Endodermal cell (in vitro differentiated cells): ENCODE results near the gene TPSAB1. TPM values are rescaled to one million over a fixed set of nuclear protein-coding genes. Genes with fewer than 3 reads are reported as not detected.

Experiments
- DNase-seq: peaks from one replicate; pipeline ENCODE4 v3.0.0-alpha.2; 2017
- H3K27ac ChIP-seq: 2 replicates; pipeline ENCODE4 v1.5.1; 2013; ENCODE audit warnings: mild to moderate bottlenecking, low read depth, low read length, moderate library complexity
- H3K27me3 ChIP-seq: 2 replicates; pipeline ENCODE4 v1.6.1; 2013; ENCODE audit warnings: mild to moderate bottlenecking, low read length, moderate library complexity; ENCODE audit not compliant: insufficient read depth, control insufficient read depth, poor library complexity, severe bottlenecking
- H3K36me3 ChIP-seq: 2 replicates; pipeline ENCODE4 v1.7.0; 2013; ENCODE audit warnings: mild to moderate bottlenecking, low read length, moderate library complexity; ENCODE audit not compliant: control insufficient read depth, insufficient read depth
- H3K4me1 ChIP-seq: one replicate; pipeline ENCODE4 v1.7.0; 2013; ENCODE audit warnings: low read length; ENCODE audit not compliant: control insufficient read depth, insufficient read depth
- H3K4me3 ChIP-seq: 2 replicates; pipeline ENCODE4 v1.5.1; 2013; ENCODE audit warnings: mild to moderate bottlenecking, low read length, moderate library complexity
- H3K9ac ChIP-seq: 2 replicates; pipeline ENCODE4 v1.6.1; 2013; ENCODE audit warnings: mild to moderate bottlenecking, low read length, moderate library complexity; ENCODE audit not compliant: poor library complexity, severe bottlenecking; ENCODE audit errors: extremely low read depth
- H3K9me3 ChIP-seq: 2 replicates; pipeline ENCODE4 v1.6.1; 2013; ENCODE audit warnings: mild to moderate bottlenecking, low read length, moderate library complexity; ENCODE audit not compliant: control insufficient read depth
- H3K27ac Mint-ChIP-seq: 2 replicates; pipeline ENCODE4 v1.8.0; 2020; ENCODE audit warnings: mixed read lengths
- H3K27me3 Mint-ChIP-seq: 2 replicates; pipeline ENCODE4 v1.8.0; 2021; ENCODE audit warnings: mild to moderate bottlenecking, mixed read lengths; ENCODE audit not compliant: insufficient read depth
- H3K36me3 Mint-ChIP-seq: 2 replicates; pipeline ENCODE4 v1.8.0; 2020; ENCODE audit warnings: low read depth, mixed read lengths
- H3K4me1 Mint-ChIP-seq: 2 replicates; pipeline ENCODE4 v1.8.0; 2020; ENCODE audit warnings: mixed read lengths
- H3K4me3 Mint-ChIP-seq: 2 replicates; pipeline ENCODE4 v1.8.0; 2020; ENCODE audit warnings: mild to moderate bottlenecking, moderate library complexity, mixed read lengths
- H3K9me3 Mint-ChIP-seq: 2 replicates; pipeline ENCODE4 v1.8.0; 2020; ENCODE audit warnings: mild to moderate bottlenecking, mixed read lengths
- CTCF ChIP-seq: fragments of 200-600 bp; sonication (generic); conservative IDR thresholded peaks from 2 replicates; pipeline ENCODE4 v1.5.0; 2021; ENCODE audit warnings: antibody characterized with exemption, mild to moderate bottlenecking
- WGBS, 2 experiments: methylation state at CpG; one replicate each; pipeline versions ENCODE4 v1.1.5 to v1.1.7; 2013; ENCODE audit warnings: missing lambda C conversion rate in 2 of 2, mixed read lengths in 1 of 2; ENCODE audit not compliant: insufficient coverage in 1 of 2, insufficient read length in 1 of 2; 5-methylcytosine and 5-hydroxymethylcytosine counted together
- total RNA-seq, 2 donors: library from RNA; stranded (reverse); fragmentation: NEBNext Ultra II Directional in 1 of 2; extraction: Animal tissue kit (Norgen Biotek cat#: 25700) in 1 of 2; gene quantifications; 2 replicates in 1 of 2; 3 replicates in 1 of 2; pipeline ENCODE4 v1.2.1, GENCODE V29; 2021

The TPSAB1 gene
- total RNA-seq, 2 donors from 2014 or later: not detected

DNA sequence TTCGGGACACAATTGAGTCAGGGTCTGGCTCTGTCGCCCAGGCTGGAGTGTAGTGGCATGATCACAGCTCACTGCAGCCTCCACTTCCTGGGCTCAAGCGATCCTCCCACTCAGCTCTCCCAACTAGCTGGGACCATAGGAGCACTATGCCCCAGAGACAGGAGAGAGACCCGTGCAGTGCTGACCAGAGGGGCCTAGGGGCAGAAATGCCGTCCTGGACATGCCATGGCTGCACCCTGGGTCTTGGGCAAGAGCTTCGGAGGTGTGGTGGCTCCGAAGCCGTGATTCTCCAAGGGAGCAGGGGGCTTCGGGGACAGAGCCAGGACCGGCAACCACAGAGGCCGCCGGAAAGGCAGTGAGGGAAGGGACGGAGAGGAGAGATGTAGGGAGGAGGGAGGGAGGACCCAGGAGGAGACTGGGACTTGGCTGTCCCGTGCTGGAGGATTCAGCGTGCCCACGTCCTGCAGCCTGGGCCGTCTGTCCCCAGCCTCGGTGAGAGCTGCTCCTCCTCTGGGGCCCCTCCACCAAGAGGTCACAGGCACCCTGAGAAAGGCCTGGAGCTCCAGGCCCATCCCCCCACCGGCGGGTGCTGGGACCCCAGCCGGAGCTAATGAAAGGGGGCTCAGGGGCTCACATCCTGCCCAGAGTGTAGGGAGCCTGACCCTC lies 37.2 kb downstream of the TPSAB1 start:
- Histone ChIP-seq H3K9me3 (no peaks in the 10 kb centered on the region), H3K4me3 (no peak overlapping the region), H3K9ac (no peak overlapping the region), H3K27me3 (peaks cover 8% of the 10 kb centered on the region), H3K27ac (no peak overlapping the region), H3K4me1 (no peaks in the 10 kb centered on the region), H3K36me3 (no peaks in the 10 kb centered on the region)
- no peak for DNase-seq
- H3K27ac Mint-ChIP-seq: no peak overlapping the region
- H3K4me1 Mint-ChIP-seq: peaks cover 2% of the 10 kb centered on the region
- H3K4me3 Mint-ChIP-seq: no peak overlapping the region
- no peak for TF ChIP-seq CTCF
- peaks cover 8% of the 10 kb centered on the region for H3K27me3 Mint-ChIP-seq
- no peaks in the 10 kb centered on the region for H3K9me3 Mint-ChIP-seq
- WGBS, 2 experiments: 83 to 92% methylated on average over 2 to 21 of the region's 21 CpGs
- no peaks in the 10 kb centered on the region for H3K36me3 Mint-ChIP-seq

- WGBS, 2 experiments: 30 to 46% methylated on average over 12 to 18 of the region's 18 CpGs
- Histone ChIP-seq H3K27me3 (peaks cover 4% of the 10 kb centered on the region), H3K9me3 (no peaks in the 10 kb centered on the region), H3K4me3 (no peak overlapping the region), H3K4me1 (no peaks in the 10 kb centered on the region), H3K27ac (no peak overlapping the region), H3K36me3 (no peaks in the 10 kb centered on the region), H3K9ac (no peak overlapping the region)
- no peak overlapping the region for H3K4me3 Mint-ChIP-seq
- peaks cover 5% of the 10 kb centered on the region for H3K27me3 Mint-ChIP-seq
- no peaks in the 10 kb centered on the region for H3K9me3 Mint-ChIP-seq
- TF ChIP-seq CTCF: peak; percentile 37
- DNase-seq: peak; percentile 69
- peaks cover 6% of the 10 kb centered on the region for H3K4me1 Mint-ChIP-seq
- no peaks in the 10 kb centered on the region for H3K36me3 Mint-ChIP-seq
- H3K27ac Mint-ChIP-seq: no peak overlapping the region
These were observed 38.0 kb downstream of the TPSAB1 start for GRCh38 chr16:1278477-1278876.

- H3K4me3 ChIP-seq: no peak overlapping the region
- no peaks in the 10 kb centered on the region for H3K36me3 Mint-ChIP-seq
- peaks cover 10% of the 10 kb centered on the region for H3K4me1 Mint-ChIP-seq
- no peaks in the 10 kb centered on the region for H3K4me1 ChIP-seq
- H3K27me3 Mint-ChIP-seq: peaks cover 5% of the 10 kb centered on the region
- WGBS, 2 experiments: 91 to 95% methylated on average over 17 to 30 of the region's 30 CpGs
- no peak overlapping the region for H3K9ac ChIP-seq
- no peaks in the 10 kb centered on the region for H3K9me3 ChIP-seq
- no peaks in the 10 kb centered on the region for H3K36me3 ChIP-seq
- H3K27ac ChIP-seq: no peak overlapping the region
- no peak for DNase-seq
- TF ChIP-seq CTCF: no peak
- no peak overlapping the region for H3K27ac Mint-ChIP-seq
- H3K4me3 Mint-ChIP-seq: no peak overlapping the region
- H3K27me3 ChIP-seq: no peaks in the 10 kb centered on the region
- H3K9me3 Mint-ChIP-seq: no peaks in the 10 kb centered on the region
These were observed 38.8 kb downstream of the TPSAB1 start for GRCh38 chr16:1279081-1279944.
